Measurements from ENCODE around the gene ATRNL1. TPM values are rescaled to one million over a fixed set of nuclear protein-coding genes. Genes with fewer than 3 reads are reported as not detected.
A peak's percentile ranks its signal among the peaks of the same experiment; 100 is the strongest.

The ATRNL1 gene
- total and polyA plus RNA-seq, 2 donors from 2014 or later = 2.4 to 7.1 TPM

DNA sequence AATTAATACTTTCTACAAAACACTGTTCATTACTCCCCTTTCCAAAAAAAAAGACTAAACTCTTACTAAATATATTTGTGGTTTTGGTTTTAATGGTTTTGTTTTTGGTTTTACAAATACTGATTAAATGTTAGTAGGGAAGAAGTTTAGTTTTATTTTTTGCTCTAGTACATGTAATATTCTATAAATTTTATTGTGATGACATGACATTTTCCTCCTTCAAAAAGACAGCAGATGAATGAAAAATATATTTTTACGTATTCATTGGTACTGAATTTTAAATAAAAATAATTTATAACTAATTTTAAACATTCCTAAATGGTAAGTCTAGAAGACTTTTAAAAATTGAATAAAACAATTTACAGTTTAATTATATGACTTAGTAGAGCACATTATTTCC lies 667.0 kb downstream of the ATRNL1 start:
- intact Hi-C loops (cut with DNase I) = no loop called here
- H3K27me3 ChIP-seq (ENCODE audit: control insufficient read depth, insufficient read depth, low read length) = no peaks in the 10 kb centered on the region
- H3K27ac ChIP-seq (ENCODE audit: low read depth in 2 of 2, low read length in 2 of 2) = no peak overlapping the region
- no peaks in the 10 kb centered on the region for H3K4me1 ChIP-seq (ENCODE audit: control insufficient read depth in 2 of 3, insufficient read depth in 2 of 3, low read depth in 1 of 3, low read length in 3 of 3)
- FAIRE-seq (peak; percentile 63), DNase-seq (no peak)
- TF ChIP-seq, protein P1, sequence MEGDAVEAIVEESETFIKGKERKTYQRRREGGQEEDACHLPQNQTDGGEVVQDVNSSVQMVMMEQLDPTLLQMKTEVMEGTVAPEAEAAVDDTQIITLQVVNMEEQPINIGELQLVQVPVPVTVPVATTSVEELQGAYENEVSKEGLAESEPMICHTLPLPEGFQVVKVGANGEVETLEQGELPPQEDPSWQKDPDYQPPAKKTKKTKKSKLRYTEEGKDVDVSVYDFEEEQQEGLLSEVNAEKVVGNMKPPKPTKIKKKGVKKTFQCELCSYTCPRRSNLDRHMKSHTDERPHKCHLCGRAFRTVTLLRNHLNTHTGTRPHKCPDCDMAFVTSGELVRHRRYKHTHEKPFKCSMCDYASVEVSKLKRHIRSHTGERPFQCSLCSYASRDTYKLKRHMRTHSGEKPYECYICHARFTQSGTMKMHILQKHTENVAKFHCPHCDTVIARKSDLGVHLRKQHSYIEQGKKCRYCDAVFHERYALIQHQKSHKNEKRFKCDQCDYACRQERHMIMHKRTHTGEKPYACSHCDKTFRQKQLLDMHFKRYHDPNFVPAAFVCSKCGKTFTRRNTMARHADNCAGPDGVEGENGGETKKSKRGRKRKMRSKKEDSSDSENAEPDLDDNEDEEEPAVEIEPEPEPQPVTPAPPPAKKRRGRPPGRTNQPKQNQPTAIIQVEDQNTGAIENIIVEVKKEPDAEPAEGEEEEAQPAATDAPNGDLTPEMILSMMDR (IDR thresholded peaks at IDR 0.05; ENCODE audit: borderline replicate concordance, extremely low read depth, insufficient read depth) = no peak
- H3K9me3 ChIP-seq (ENCODE audit: control insufficient read depth in 2 of 3, insufficient read depth in 1 of 3, low read length in 3 of 3) = no peaks in the 10 kb centered on the region
- H3K9ac ChIP-seq (ENCODE audit: low read length in 3 of 3) = no peak overlapping the region
- no peak overlapping the region for H3K4me3 ChIP-seq (ENCODE audit: low read length in 3 of 3)
- H3K36me3 ChIP-seq (ENCODE audit: control insufficient read depth in 2 of 3, insufficient read depth in 3 of 3, low read length in 3 of 3) = no peaks in the 10 kb centered on the region

GRCh38 chr10:115761166-115761565 lies 668.0 kb downstream of the ATRNL1 start:
- FAIRE-seq = no peak
- no peaks in the 10 kb centered on the region for H3K4me1 ChIP-seq (ENCODE audit: control insufficient read depth in 2 of 3, insufficient read depth in 2 of 3, low read depth in 1 of 3, low read length in 3 of 3)

DNA sequence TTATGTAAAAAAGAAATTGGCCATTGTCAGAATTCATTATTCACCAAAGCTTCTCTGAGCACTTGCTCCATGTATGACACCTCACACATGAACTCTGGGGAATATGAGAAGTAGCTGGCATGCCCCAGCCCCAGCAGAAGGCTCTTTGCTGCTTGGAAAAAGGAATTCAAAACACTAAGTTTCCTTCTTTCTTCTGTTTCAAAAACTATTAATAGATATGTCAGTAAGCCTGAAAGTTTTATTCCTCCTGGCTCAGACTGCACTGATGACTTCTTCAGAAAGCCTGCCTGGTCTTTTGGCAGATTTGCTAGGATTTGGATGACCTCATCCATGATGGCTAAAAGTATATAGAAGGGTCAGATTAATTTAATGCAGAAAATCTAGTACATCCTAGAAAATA lies 668.9 kb downstream of the ATRNL1 start:
- Histone ChIP-seq H3K4me1 (ENCODE audit: control insufficient read depth in 2 of 3, insufficient read depth in 2 of 3, low read depth in 1 of 3, low read length in 3 of 3) (no peaks in the 10 kb centered on the region), H3K36me3 (ENCODE audit: control insufficient read depth in 2 of 3, insufficient read depth in 3 of 3, low read length in 3 of 3) (no peaks in the 10 kb centered on the region), H3K27me3 (ENCODE audit: control insufficient read depth, insufficient read depth, low read length) (no peaks in the 10 kb centered on the region), H3K27ac (ENCODE audit: low read depth in 2 of 2, low read length in 2 of 2) (no peak overlapping the region), H3K9me3 (ENCODE audit: control insufficient read depth in 2 of 3, insufficient read depth in 1 of 3, low read length in 3 of 3) (no peaks in the 10 kb centered on the region), H3K4me3 (ENCODE audit: low read length in 3 of 3) (no peak overlapping the region), H3K9ac (ENCODE audit: low read length in 3 of 3) (no peak overlapping the region)
- FAIRE-seq (no peak), DNase-seq (peak in 1 of 5 donors; percentile 9)
- TF ChIP-seq, protein P1 (IDR thresholded peaks at IDR 0.05; ENCODE audit: borderline replicate concordance, extremely low read depth, insufficient read depth) = no peak
- intact Hi-C loops (cut with DNase I) = no loop called here

More at GRCh38 chr10:115761166-115761565, 668.0 kb downstream of the ATRNL1 start:
- Histone ChIP-seq H3K9ac (ENCODE audit: low read length in 3 of 3) (no peak overlapping the region), H3K9me3 (ENCODE audit: control insufficient read depth in 2 of 3, insufficient read depth in 1 of 3, low read length in 3 of 3) (no peaks in the 10 kb centered on the region), H3K27ac (ENCODE audit: low read depth in 2 of 2, low read length in 2 of 2) (no peak overlapping the region), H3K27me3 (ENCODE audit: control insufficient read depth, insufficient read depth, low read length) (no peaks in the 10 kb centered on the region), H3K4me3 (ENCODE audit: low read length in 3 of 3) (no peak overlapping the region), H3K36me3 (ENCODE audit: control insufficient read depth in 2 of 3, insufficient read depth in 3 of 3, low read length in 3 of 3) (no peaks in the 10 kb centered on the region)
- TF ChIP-seq, protein P1 (IDR thresholded peaks at IDR 0.05; ENCODE audit: borderline replicate concordance, extremely low read depth, insufficient read depth) = no peak
- DNase-seq = no peak
- intact Hi-C loops (cut with DNase I) = no loop called here

DNA sequence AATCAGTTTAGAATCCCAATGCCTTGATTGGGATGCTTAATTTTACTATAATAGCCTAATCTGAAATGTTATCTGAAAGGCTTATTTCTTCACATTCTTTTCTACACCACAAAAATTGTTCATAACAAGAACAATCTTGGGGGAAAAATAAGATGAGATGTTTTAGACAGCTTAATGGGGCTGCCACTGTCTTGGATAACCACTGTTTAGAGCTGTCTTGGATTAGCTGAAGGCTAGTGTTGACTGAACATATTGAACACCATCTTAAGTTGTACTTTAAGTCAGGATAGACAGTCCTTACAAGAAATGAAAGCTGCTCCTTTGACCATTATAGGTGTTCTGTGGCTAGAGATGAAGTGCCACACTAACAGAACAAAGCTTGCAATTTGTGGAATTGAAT lies 678.6 kb downstream of the ATRNL1 start:
- Histone ChIP-seq H3K9me3 (ENCODE audit: control insufficient read depth in 2 of 3, insufficient read depth in 1 of 3, low read length in 3 of 3) (no peaks in the 10 kb centered on the region), H3K4me1 (ENCODE audit: control insufficient read depth in 2 of 3, insufficient read depth in 2 of 3, low read depth in 1 of 3, low read length in 3 of 3) (no peaks in the 10 kb centered on the region), H3K27me3 (ENCODE audit: control insufficient read depth, insufficient read depth, low read length) (no peaks in the 10 kb centered on the region), H3K4me3 (ENCODE audit: low read length in 3 of 3) (no peak overlapping the region), H3K27ac (ENCODE audit: low read depth in 2 of 2, low read length in 2 of 2) (no peak overlapping the region), H3K9ac (ENCODE audit: low read length in 3 of 3) (no peak overlapping the region), H3K36me3 (ENCODE audit: control insufficient read depth in 2 of 3, insufficient read depth in 3 of 3, low read length in 3 of 3) (no peaks in the 10 kb centered on the region)
- intact Hi-C loops (cut with DNase I) = no loop called here
- TF ChIP-seq, protein P1 (IDR thresholded peaks at IDR 0.05; ENCODE audit: borderline replicate concordance, extremely low read depth, insufficient read depth) = no peak
- DNase-seq (no peak), FAIRE-seq (no peak)

Measured in kidney (tissue), 14 donors.